HCT116 (cell line): ENCODE results near the gene CAMK1D. TPM values are rescaled to one million over a fixed set of nuclear protein-coding genes. Genes with fewer than 3 reads are reported as not detected.

Experiments
- ATAC-seq: fragments of 200-7000 bp; cut with Tn5 transposase; 2 replicates; pipeline ENCODE4 v1.9.1; 2020; ENCODE audit warnings: mild to moderate bottlenecking, moderate library complexity
- BruUV-seq: library from RNA; stranded (reverse); fragments of 400-500 nt; replicated peaks from 2 replicates; lab custom pipeline; 2021; lab: Mats Ljungman, UMichigan
- CTCF ChIA-PET: fragments of 300-600 bp; sonication (Branson Sonifier 250); formaldehyde crosslinking; loops from one replicate; lab custom pipeline; 2021; ENCODE audit warnings: antibody characterized with exemption; lab: Charles Lee
- POLR2A ChIA-PET: fragments of 300-600, 350-600 bp; sonication (Branson Sonifier 250); formaldehyde crosslinking; loops from one replicate; lab custom pipeline; 2021; ENCODE audit warnings: antibody characterized with exemption; lab: Charles Lee
- RAD21 ChIA-PET, 2 experiments: fragments of 300-600 bp; sonication (Branson Sonifier 250); formaldehyde crosslinking; loops; one replicate each; lab custom pipeline; 2023; ENCODE audit warnings: low total read pairs in 2 of 2; ENCODE audit not compliant: uncharacterized antibody in 2 of 2, unreplicated experiment in 2 of 2, low non-redundant PET in 1 of 2; lab: Charles Lee
- DNase-seq: peaks from one replicate; pipeline ENCODE4 v3.0.0-alpha.2; 2010; ENCODE audit warnings: low read depth, low spot score
- H2AFZ ChIP-seq: fragments of 200-600 bp; shearing (Covaris generic), sonication (generic); 2 replicates; pipeline ENCODE4 v1.6.1; 2017; ENCODE audit warnings: low read depth, mixed run types, mixed read lengths, antibody characterized with exemption, low read length; ENCODE audit not compliant: poor library complexity, severe bottlenecking
- H3K27ac ChIP-seq: 2 replicates; pipeline ENCODE4 v1.5.1; 2012; ENCODE audit warnings: low read depth, low read length
- H3K27me3 ChIP-seq: fragments of 200-600 bp; sonication (generic); 2 replicates; pipeline ENCODE4 v1.6.1; 2016; ENCODE audit warnings: mixed run types, low read length, mixed read lengths; ENCODE audit not compliant: insufficient read depth
- H3K36me3 ChIP-seq, 2 experiments: fragments of 200-500 bp in 1 of 2; fragments of 200-600 bp in 1 of 2; sonication (Bioruptor generic) in 1 of 2; sonication (generic) in 1 of 2; 2 replicates each; pipeline versions ENCODE4 v1.5.1 to v1.6.1; 2014 to 2016; ENCODE audit warnings: low read length in 2 of 2, inconsistent platforms in 1 of 2, mixed read lengths in 1 of 2, mixed run types in 1 of 2; ENCODE audit not compliant: insufficient read depth in 2 of 2, control insufficient read depth in 1 of 2
- H3K4me1 ChIP-seq, 2 experiments: fragments of 200-600 bp in 1 of 2; sonication (generic) in 1 of 2; 2 replicates each; pipeline versions ENCODE4 v1.5.1 to v1.6.1; 2012 to 2017; ENCODE audit warnings: low read length in 2 of 2, inconsistent platforms in 1 of 2, mild to moderate bottlenecking in 1 of 2, mixed read lengths in 1 of 2, mixed run types in 1 of 2, moderate library complexity in 1 of 2; ENCODE audit not compliant: insufficient read depth in 2 of 2, control insufficient read depth in 1 of 2
- H3K4me2 ChIP-seq: fragments of 200-600 bp; sonication (generic); 2 replicates; pipeline ENCODE4 v1.6.1; 2017; ENCODE audit warnings: mixed run types, low read length, mixed read lengths
- H3K4me3 ChIP-seq, 2 experiments: fragments of 200-600 bp in 1 of 2; sonication (generic) in 1 of 2; replicated peaks in 1 of 2; 2 replicates each; pipeline ENCODE4 v1.5.1; 2011 to 2016; ENCODE audit warnings: low read length in 2 of 2, control low read depth in 1 of 2, low read depth in 1 of 2, mild to moderate bottlenecking in 1 of 2, mixed read lengths in 1 of 2, mixed run types in 1 of 2
- H3K79me2 ChIP-seq: fragments of 200-600 bp; sonication (generic); 2 replicates; pipeline ENCODE4 v1.6.1; 2017; ENCODE audit warnings: mild to moderate bottlenecking, mixed run types, low read length, moderate library complexity, mixed read lengths; ENCODE audit not compliant: insufficient read depth
- H3K9ac ChIP-seq: fragments of 200-600 bp; sonication (generic); 2 replicates; pipeline ENCODE4 v1.6.1; 2016; ENCODE audit warnings: low read length, mixed read lengths
- H3K9me2 ChIP-seq: fragments of 200-600 bp; sonication (generic), shearing (Covaris generic); 2 replicates; pipeline ENCODE4 v1.6.1; 2017; ENCODE audit warnings: mixed run types, mild to moderate bottlenecking, moderate library complexity; ENCODE audit not compliant: insufficient read depth
- H3K9me3 ChIP-seq, 2 experiments: fragments of 200-500 bp in 1 of 2; fragments of 200-600 bp in 1 of 2; sonication (Bioruptor generic) in 1 of 2; sonication (generic) in 1 of 2; 2 replicates each; pipeline ENCODE4 v1.6.1; 2014 to 2017; ENCODE audit warnings: low read length in 2 of 2, mixed read lengths in 2 of 2, inconsistent platforms in 1 of 2, low read depth in 1 of 2, mild to moderate bottlenecking in 1 of 2, mixed run types in 1 of 2, moderate library complexity in 1 of 2; ENCODE audit not compliant: control insufficient read depth in 1 of 2, insufficient read depth in 1 of 2
- H4K20me1 ChIP-seq: fragments of 200-600 bp; sonication (generic), shearing (Covaris generic); 2 replicates; pipeline ENCODE4 v1.6.1; 2017; ENCODE audit warnings: mixed run types, mild to moderate bottlenecking, moderate library complexity; ENCODE audit not compliant: insufficient read depth
- ATF3 ChIP-seq: IDR thresholded peaks from 2 replicates; pipeline ENCODE4 v1.6.1; 2012
- CBX3 ChIP-seq: IDR thresholded peaks from 2 replicates; pipeline ENCODE4 v1.6.1; 2012; ENCODE audit warnings: low read depth
- CEBPB ChIP-seq: IDR thresholded peaks from 2 replicates; pipeline ENCODE4 v1.6.1; 2012; ENCODE audit warnings: low read depth
- CTCF ChIP-seq, 3 experiments: fragments of 200-600 bp in 1 of 3; sonication (generic) in 1 of 3; IDR thresholded peaks in 2 of 3; conservative IDR thresholded peaks in 1 of 3; 2 replicates each; pipeline ENCODE4 v1.5.1; 2012 to 2017; ENCODE audit warnings: low read depth in 2 of 3, low read length in 2 of 3, antibody characterized with exemption in 1 of 3, borderline replicate concordance in 1 of 3, control low read depth in 1 of 3, mild to moderate bottlenecking in 1 of 3, mixed read lengths in 1 of 3, mixed run types in 1 of 3, moderate library complexity in 1 of 3; ENCODE audit not compliant: insufficient read depth in 1 of 3
- EGR1 ChIP-seq: IDR thresholded peaks from 2 replicates; pipeline ENCODE4 v1.6.1; 2012; ENCODE audit warnings: low read depth
- ELF1 ChIP-seq: IDR thresholded peaks from 2 replicates; pipeline ENCODE4 v1.6.1; 2012; ENCODE audit warnings: low read depth, borderline replicate concordance
- EZH2 ChIP-seq: fragments of 200-600 bp; sonication (generic); IDR thresholded peaks from 2 replicates; pipeline ENCODE4 v1.6.1; 2017; ENCODE audit warnings: antibody characterized with exemption, mixed run types
- EZH2phosphoT487 ChIP-seq: fragments of 200-600 bp; IDR thresholded peaks from 2 replicates; pipeline ENCODE4 v1.6.1; 2018; ENCODE audit warnings: antibody characterized with exemption, borderline replicate concordance
- MAX ChIP-seq: IDR thresholded peaks from 2 replicates; pipeline ENCODE4 v1.6.1; 2012
- POLR2A ChIP-seq: IDR thresholded peaks from 2 replicates; pipeline ENCODE4 v1.7.0; 2011; ENCODE audit warnings: borderline replicate concordance; ENCODE audit not compliant: insufficient read depth, insufficient read length; ENCODE audit errors: extremely low read depth
- POLR2AphosphoS5 ChIP-seq: IDR thresholded peaks from 2 replicates; pipeline ENCODE4 v1.6.1; 2011; ENCODE audit warnings: mild to moderate bottlenecking, low read depth, low read length, moderate library complexity
- REST ChIP-seq: IDR thresholded peaks from 2 replicates; pipeline ENCODE4 v1.6.1; 2012; ENCODE audit warnings: low read depth
- SP1 ChIP-seq: IDR thresholded peaks from 2 replicates; pipeline ENCODE4 v1.6.1; 2012; ENCODE audit warnings: low read depth
- TCF7L2 ChIP-seq: IDR thresholded peaks from 2 replicates; pipeline ENCODE4 v1.7.0; 2011; ENCODE audit warnings: borderline replicate concordance, inconsistent platforms; ENCODE audit not compliant: insufficient read depth, insufficient read length; ENCODE audit errors: extremely low read depth
- ZNF274 ChIP-seq: fragments of 200-500 bp; sonication (Bioruptor generic); IDR thresholded peaks from 2 replicates; pipeline ENCODE4 v1.6.1; 2014; ENCODE audit warnings: mild to moderate bottlenecking, low read depth, low read length, inconsistent platforms
- intact Hi-C: fragments of 100-400 bp; cut with micrococcal nuclease; formaldehyde crosslinking; loops from 2 replicates; pipeline ENCODE4 v1.10.0; 2022
- total RNA-seq: library from RNA; stranded (reverse); gene quantifications from one replicate; pipeline ENCODE4 v1.2.1, GENCODE V29; 2021; ENCODE audit not compliant: unreplicated experiment

CAMK1D gene
- total RNA-seq, 1 experiment from 2014 or later, result 9.6 TPM

- TF ChIP-seq EGR1 (peak; percentile 88), ATF3 (peak; percentile 56; the same call in 1 of the 2 replicates), EZH2 (no peak), CEBPB (peak; percentile 95), POLR2AphosphoS5 (peak; percentile 61)
Measured at GRCh38 chr10:12720217-12720981, 371.1 kb downstream of the CAMK1D start (continued).

- no peak for TF ChIP-seq POLR2A
- no peak for TF ChIP-seq ZNF274
- no peak for TF ChIP-seq EZH2phosphoT487
- TF ChIP-seq ELF1, result no peak
- TF ChIP-seq MAX, result no peak
- no peak for TF ChIP-seq SP1
- no peak for TF ChIP-seq CBX3
- no peak for TF ChIP-seq REST
- no peak for TF ChIP-seq TCF7L2
- TF ChIP-seq CTCF (IDR thresholded peaks at IDR 0.05 in 2 of 3, conservative IDR thresholded peaks at IDR 0.05 in 1 of 3; ENCODE audit: borderline replicate concordance in 1 of 3, insufficient read depth in 1 of 3, low read depth in 2 of 3, low read length in 2 of 3), result no peak
- no peak for TF ChIP-seq CEBPB
- Histone ChIP-seq H3K9ac (no peak overlapping the region), H3K27ac (no peak overlapping the region), H3K4me1 (peaks cover 24 to 27% of the 10 kb centered on the region in 2 experiments), H3K4me2 (peak overlapping the region; percentile 61; the same call in 1 of the 2 replicates), H3K9me3 (no peaks in the 10 kb centered on the region), H3K4me3 (no peak overlapping the region), H4K20me1 (no peaks in the 10 kb centered on the region), H3K36me3 (no peaks in the 10 kb centered on the region), H3K27me3 (peaks cover 11% of the 10 kb centered on the region; the same call in 1 of the 2 replicates), H3K9me2 (no peaks in the 10 kb centered on the region), H3K79me2 (no peaks in the 10 kb centered on the region), H2AFZ (no peak overlapping the region)
- BruUV-seq, result no TSS peak
- CTCF ChIA-PET, result interaction anchor here (1.0 to 1.8 kb wide), 3 partner anchors 61 to 378 kb away, joined by 3 to 4 read pairs (median 4); no protein-coding TSS in a partner anchor
- RAD21 ChIA-PET, result interaction anchor here in 1 of 2 experiments (0.8 kb wide), 1 partner anchor 180 kb away, joined by 3 read pairs; no protein-coding TSS in a partner anchor
- intact Hi-C loops, result loop anchor here (5.0 kb wide), 1 partner anchor 181 kb away; no protein-coding TSS in a partner anchor
- no peak for DNase-seq
- POLR2A ChIA-PET, result interaction anchor here (0.6 to 2.6 kb wide), 2 partner anchors 12 to 378 kb away, joined by 3 to 13 read pairs; no protein-coding TSS in a partner anchor
- ATAC-seq, result no peak
Measured at GRCh38 chr10:12721334-12721733, 372.0 kb downstream of the CAMK1D start.
